Astrocyte (in vitro differentiated cells and primary cell): Measurements from ENCODE around the gene ALDH2. TPM values are rescaled to one million over a fixed set of nuclear protein-coding genes. Genes with fewer than 3 reads are reported as not detected.

Experiments
- DNase-seq: peaks from one replicate; pipeline ENCODE4 v3.0.0-alpha.2; 2010; ENCODE audit warnings: low read depth
- FAIRE-seq: peaks from 2 replicates; lab custom pipeline; 2011; peaks lifted over from hg19 to GRCh38; lab: Jason Lieb, UNC
- H2AFZ ChIP-seq: 2 replicates; pipeline ENCODE4 v1.6.0; 2012; ENCODE audit warnings: low read depth, low read length, inconsistent platforms
- H3K27ac ChIP-seq: 2 replicates; pipeline ENCODE4 v1.5.1; 2011; ENCODE audit warnings: low read depth, low read length, inconsistent platforms
- H3K27me3 ChIP-seq: 2 replicates; pipeline ENCODE4 v1.6.0; 2011; ENCODE audit warnings: low read length, inconsistent platforms; ENCODE audit not compliant: insufficient read depth
- H3K36me3 ChIP-seq: 2 replicates; pipeline ENCODE4 v1.5.1; 2011; ENCODE audit warnings: low read length, inconsistent platforms; ENCODE audit not compliant: insufficient read depth
- H3K4me1 ChIP-seq: 2 replicates; pipeline ENCODE4 v1.5.1; 2011; ENCODE audit warnings: low read length, inconsistent platforms; ENCODE audit not compliant: insufficient read depth
- H3K4me2 ChIP-seq: 2 replicates; pipeline ENCODE4 v1.6.0; 2012; ENCODE audit warnings: low read length, inconsistent platforms
- H3K4me3 ChIP-seq: 2 replicates; pipeline ENCODE4 v1.5.1; 2011; ENCODE audit warnings: low read depth, mild to moderate bottlenecking, low read length, inconsistent platforms; ENCODE audit not compliant: insufficient read depth
- H3K79me2 ChIP-seq: 2 replicates; pipeline ENCODE4 v1.6.0; 2012; ENCODE audit warnings: mild to moderate bottlenecking, low read length, inconsistent platforms; ENCODE audit not compliant: insufficient read depth
- H3K9ac ChIP-seq: 2 replicates; pipeline ENCODE4 v1.6.0; 2012; ENCODE audit warnings: mild to moderate bottlenecking, low read length, inconsistent platforms
- H3K9me3 ChIP-seq: 2 replicates; pipeline ENCODE4 v1.5.1; 2012; ENCODE audit warnings: low read depth, mild to moderate bottlenecking, low read length, inconsistent platforms; ENCODE audit not compliant: insufficient read depth
- H4K20me1 ChIP-seq: 2 replicates; pipeline ENCODE4 v1.6.0; 2012; ENCODE audit warnings: low read length, inconsistent platforms; ENCODE audit not compliant: insufficient read depth
- H3K27ac Mint-ChIP-seq: one replicate; pipeline ENCODE4 v1.8.0; 2021; ENCODE audit warnings: mild to moderate bottlenecking, mixed read lengths; ENCODE audit not compliant: unreplicated experiment
- H3K27me3 Mint-ChIP-seq: one replicate; pipeline ENCODE4 v1.8.0; 2021; ENCODE audit warnings: low read depth, mixed read lengths; ENCODE audit not compliant: unreplicated experiment
- H3K36me3 Mint-ChIP-seq: one replicate; pipeline ENCODE4 v1.8.0; 2021; ENCODE audit warnings: low read depth, mixed read lengths; ENCODE audit not compliant: unreplicated experiment
- H3K4me1 Mint-ChIP-seq: one replicate; pipeline ENCODE4 v1.8.0; 2021; ENCODE audit warnings: low read depth, mixed read lengths; ENCODE audit not compliant: unreplicated experiment
- H3K4me3 Mint-ChIP-seq: one replicate; pipeline ENCODE4 v1.8.0; 2021; ENCODE audit warnings: mild to moderate bottlenecking, moderate library complexity, mixed read lengths; ENCODE audit not compliant: unreplicated experiment
- H3K9me3 Mint-ChIP-seq: one replicate; pipeline ENCODE4 v1.8.0; 2021; ENCODE audit warnings: mild to moderate bottlenecking, mixed read lengths; ENCODE audit not compliant: unreplicated experiment
- CTCF ChIP-seq: IDR thresholded peaks from 2 replicates; pipeline ENCODE4 v1.5.1; 2011; ENCODE audit warnings: low read depth, mild to moderate bottlenecking, inconsistent platforms, low read length, moderate library complexity; ENCODE audit not compliant: insufficient read depth
- EZH2 ChIP-seq: IDR thresholded peaks from 2 replicates; pipeline ENCODE4 v1.6.1; 2012; ENCODE audit warnings: mild to moderate bottlenecking, low read length, inconsistent platforms; ENCODE audit not compliant: insufficient read depth
- total RNA-seq: library from RNA; stranded (reverse); gene quantifications from 2 replicates; pipeline ENCODE4 v1.2.1, GENCODE V29; 2021

ALDH2 gene
- total RNA-seq, 1 donor from 2014 or later: 82.0 TPM

GRCh38 chr12:111757361-111758119 lies 9.2 kb upstream of the ALDH2 start:
- no peaks in the 10 kb centered on the region for H3K36me3 ChIP-seq
- no peak overlapping the region for H2AFZ ChIP-seq
- H3K9me3 ChIP-seq: no peaks in the 10 kb centered on the region
- DNase-seq: peak; percentile 57
- no peak overlapping the region for H3K4me3 ChIP-seq
- no peak overlapping the region for H3K9ac ChIP-seq
- H3K4me2 ChIP-seq: peak overlapping the region; percentile 32
- no peak for TF ChIP-seq CTCF
- no peak for TF ChIP-seq EZH2
- no peaks in the 10 kb centered on the region for H4K20me1 ChIP-seq
- peaks cover 16% of the 10 kb centered on the region for H3K4me1 Mint-ChIP-seq
- no peak overlapping the region for H3K27ac ChIP-seq
- H3K79me2 ChIP-seq: no peaks in the 10 kb centered on the region
- no peak for FAIRE-seq
- peak overlapping the region; percentile 86 for H3K27ac Mint-ChIP-seq
- H3K4me3 Mint-ChIP-seq: no peak overlapping the region
- peaks cover 8% of the 10 kb centered on the region for H3K36me3 Mint-ChIP-seq
- peaks cover 12% of the 10 kb centered on the region for H3K27me3 Mint-ChIP-seq
- no peaks in the 10 kb centered on the region for H3K9me3 Mint-ChIP-seq
- H3K27me3 ChIP-seq: no peaks in the 10 kb centered on the region
- peaks cover 16% of the 10 kb centered on the region for H3K4me1 ChIP-seq

GRCh38 chr12:111758120-111758561 lies 8.6 kb upstream of the ALDH2 start:
- H3K4me1 ChIP-seq: peaks cover 16% of the 10 kb centered on the region
- no peaks in the 10 kb centered on the region for H3K9me3 ChIP-seq
- H3K4me2 ChIP-seq: peak overlapping the region; percentile 32
- Mint-ChIP-seq H3K27me3 (peaks cover 17% of the 10 kb centered on the region), H3K27ac (peak overlapping the region; percentile 86), H3K36me3 (peaks cover 8% of the 10 kb centered on the region), H3K4me1 (peaks cover 16% of the 10 kb centered on the region), H3K4me3 (no peak overlapping the region), H3K9me3 (no peaks in the 10 kb centered on the region)
- TF ChIP-seq EZH2: no peak
- no peak for TF ChIP-seq CTCF
- no peak overlapping the region for H3K4me3 ChIP-seq
- DNase-seq: no peak
- no peaks in the 10 kb centered on the region for H3K79me2 ChIP-seq
- FAIRE-seq: no peak
- H3K27ac ChIP-seq: no peak overlapping the region
- no peak overlapping the region for H2AFZ ChIP-seq
- H3K27me3 ChIP-seq: no peaks in the 10 kb centered on the region
- H4K20me1 ChIP-seq: no peaks in the 10 kb centered on the region
- no peaks in the 10 kb centered on the region for H3K36me3 ChIP-seq
- no peak overlapping the region for H3K9ac ChIP-seq

- Mint-ChIP-seq H3K9me3 (no peaks in the 10 kb centered on the region), H3K27me3 (peaks cover 25% of the 10 kb centered on the region), H3K4me1 (peaks cover 16% of the 10 kb centered on the region), H3K27ac (peak overlapping the region; percentile 83), H3K36me3 (peaks cover 5% of the 10 kb centered on the region), H3K4me3 (no peak overlapping the region)
- Histone ChIP-seq H3K27me3 (peaks cover 5% of the 10 kb centered on the region), H3K4me1 (peaks cover 16% of the 10 kb centered on the region), H2AFZ (no peak overlapping the region), H4K20me1 (no peaks in the 10 kb centered on the region), H3K4me2 (no peak overlapping the region), H3K4me3 (no peak overlapping the region), H3K36me3 (no peaks in the 10 kb centered on the region), H3K9me3 (no peaks in the 10 kb centered on the region), H3K27ac (no peak overlapping the region), H3K9ac (no peak overlapping the region), H3K79me2 (no peaks in the 10 kb centered on the region)
- FAIRE-seq (no peak), DNase-seq (no peak)
- TF ChIP-seq CTCF: no peak
- no peak for TF ChIP-seq EZH2
Measured at GRCh38 chr12:111759271-111759670, 7.5 kb upstream of the ALDH2 start.
